Natural killer cell (primary cell): ENCODE results near the gene ALPI. TPM values are rescaled to one million over a fixed set of nuclear protein-coding genes. Genes with fewer than 3 reads are reported as not detected.

Source experiments
- ATAC-seq, 3 donors: fragments of 150-1000 bp in 2 of 3; fragments of 200-7000 bp in 1 of 3; cut with Tn5 transposase; 1 replicate in 1 of 3; 2 replicates in 2 of 3; pipeline ENCODE4 v1.10.0; 2021; ENCODE audit warnings: mild to moderate bottlenecking in 2 of 3, moderate library complexity in 2 of 3
- DNase-seq, 2 donors: peaks; one replicate each; pipeline versions ENCODE4 v3.0.0 to v3.0.0-alpha.2; 2013 to 2021; ENCODE audit warnings: mixed read lengths in 1 of 2
- H3K27ac ChIP-seq: one replicate; pipeline ENCODE4 v1.5.1; 2013; ENCODE audit warnings: mild to moderate bottlenecking, low read length
- H3K27me3 ChIP-seq: one replicate; pipeline ENCODE4 v1.6.1; 2013; ENCODE audit warnings: low read length; ENCODE audit not compliant: control insufficient read depth, insufficient read depth
- H3K36me3 ChIP-seq: one replicate; pipeline ENCODE4 v1.6.1; 2013; ENCODE audit warnings: low read length; ENCODE audit not compliant: control insufficient read depth, insufficient read depth
- H3K4me1 ChIP-seq: one replicate; pipeline ENCODE4 v1.6.1; 2013; ENCODE audit warnings: low read length; ENCODE audit not compliant: control insufficient read depth, insufficient read depth
- H3K4me3 ChIP-seq: one replicate; pipeline ENCODE4 v1.5.1; 2013; ENCODE audit warnings: low read length
- H3K9me3 ChIP-seq: one replicate; pipeline ENCODE4 v1.6.1; 2013; ENCODE audit warnings: low read length; ENCODE audit not compliant: control insufficient read depth, insufficient read depth
- H3K27ac Mint-ChIP-seq, 2 donors: one replicate each; pipeline ENCODE4 v1.8.0; 2022; ENCODE audit warnings: mild to moderate bottlenecking in 2 of 2, mixed read lengths in 2 of 2, moderate library complexity in 1 of 2
- H3K27me3 Mint-ChIP-seq, 2 donors: one replicate each; pipeline ENCODE4 v1.8.0; 2022; ENCODE audit warnings: low read depth in 2 of 2, mixed read lengths in 2 of 2
- H3K36me3 Mint-ChIP-seq: one replicate; pipeline ENCODE4 v1.8.0; 2022; ENCODE audit warnings: mixed read lengths
- H3K4me1 Mint-ChIP-seq, 2 donors: one replicate each; pipeline ENCODE4 v1.8.0; 2022; ENCODE audit warnings: mixed read lengths in 2 of 2
- H3K4me3 Mint-ChIP-seq: one replicate; pipeline ENCODE4 v1.8.0; 2022; ENCODE audit warnings: mild to moderate bottlenecking, moderate library complexity, mixed read lengths
- H3K9me3 Mint-ChIP-seq, 2 donors: one replicate each; pipeline ENCODE4 v1.8.0; 2022; ENCODE audit warnings: mixed read lengths in 2 of 2
- CTCF ChIP-seq: fragments of 200-600 bp; IDR thresholded peaks from one replicate; pipeline ENCODE4 v1.8.0; 2022; ENCODE audit warnings: antibody characterized with exemption
- WGBS: methylation state at CpG from one replicate; pipeline ENCODE4 v1.1.7; 2013; ENCODE audit warnings: missing lambda C conversion rate; ENCODE audit not compliant: insufficient coverage; 5-methylcytosine and 5-hydroxymethylcytosine counted together
- intact Hi-C: fragments of 100-400 bp; cut with micrococcal nuclease; formaldehyde crosslinking; loops from one replicate; pipeline ENCODE4 v1.14.2; 2022
- total RNA-seq, 4 donors: library from RNA; stranded (reverse); fragments of 120-200 nt in 1 of 4; gene quantifications; one replicate each; pipeline versions ENCODE4 v1.2.3 to v1.2.4, GENCODE V29; 2013 to 2022

ALPI gene
- total RNA-seq, 3 donors from 2014 or later (not counting 1 experiment from before 2014, with no cell fraction given) = not detected

- H3K4me1 ChIP-seq = peaks cover 11% of the 10 kb centered on the region
- no peak for TF ChIP-seq CTCF
- H3K4me3 ChIP-seq = no peak overlapping the region
- no peak overlapping the region for H3K27ac ChIP-seq
- Mint-ChIP-seq H3K4me1 (peaks cover 0 to 11% of the 10 kb centered on the region in 2 donors), H3K36me3 (no peaks in the 10 kb centered on the region), H3K27me3 (no peaks in the 10 kb centered on the region), H3K9me3 (no peaks in the 10 kb centered on the region), H3K4me3 (no peak overlapping the region), H3K27ac (no peak overlapping the region)
- ATAC-seq (no peak), DNase-seq (no peak)
- 88% methylated on average over 12 of the region's 15 CpGs for WGBS
- no peaks in the 10 kb centered on the region for H3K27me3 ChIP-seq
- no peaks in the 10 kb centered on the region for H3K36me3 ChIP-seq
- no peaks in the 10 kb centered on the region for H3K9me3 ChIP-seq
- intact Hi-C loops = no loop called here
These were observed 19.4 kb upstream of the ALPI start for GRCh38 chr2:232436381-232437194.

GRCh38 chr2:232437195-232437571 is 18.8 kb upstream of the ALPI start:
- peaks cover 0 to 11% of the 10 kb centered on the region in 2 donors for H3K4me1 Mint-ChIP-seq
- Histone ChIP-seq H3K4me1 (peaks cover 11% of the 10 kb centered on the region), H3K9me3 (no peaks in the 10 kb centered on the region), H3K27ac (no peak overlapping the region), H3K4me3 (no peak overlapping the region), H3K36me3 (no peaks in the 10 kb centered on the region), H3K27me3 (no peaks in the 10 kb centered on the region)
- H3K36me3 Mint-ChIP-seq = no peaks in the 10 kb centered on the region
- no peak for ATAC-seq
- H3K4me3 Mint-ChIP-seq = no peak overlapping the region
- no peak for TF ChIP-seq CTCF
- no peak for DNase-seq
- 92% methylated on average over 12 of the region's 12 CpGs for WGBS
- H3K9me3 Mint-ChIP-seq = no peaks in the 10 kb centered on the region
- intact Hi-C loops = no loop called here
- H3K27ac Mint-ChIP-seq = no peak overlapping the region
- no peaks in the 10 kb centered on the region for H3K27me3 Mint-ChIP-seq

GRCh38 chr2:232438091-232438490 is 17.9 kb upstream of the ALPI start:
- 92% methylated on average over 12 of the region's 12 CpGs for WGBS
- no peaks in the 10 kb centered on the region for H3K36me3 ChIP-seq
- no peaks in the 10 kb centered on the region for H3K27me3 ChIP-seq
- DNase-seq = no peak
- no peak overlapping the region for H3K4me3 ChIP-seq
- no peak for TF ChIP-seq CTCF
- H3K27ac ChIP-seq = no peak overlapping the region
- peaks cover 11% of the 10 kb centered on the region for H3K4me1 ChIP-seq
- no peaks in the 10 kb centered on the region for H3K27me3 Mint-ChIP-seq
- no peak overlapping the region for H3K4me3 Mint-ChIP-seq
- H3K9me3 ChIP-seq = no peaks in the 10 kb centered on the region
- no peaks in the 10 kb centered on the region for H3K36me3 Mint-ChIP-seq
- ATAC-seq = no peak
- peaks cover 0 to 11% of the 10 kb centered on the region in 2 donors for H3K4me1 Mint-ChIP-seq
- H3K9me3 Mint-ChIP-seq = no peaks in the 10 kb centered on the region
- no peak overlapping the region for H3K27ac Mint-ChIP-seq
- intact Hi-C loops = no loop called here
